GM21723 (cell line): ENCODE results near the gene C20orf204.
A peak's percentile ranks its signal among the peaks of the same experiment; 100 is the strongest.

Experiments used
- ATAC-seq: cut with Tn5 transposase; IDR thresholded peaks from one replicate; pipeline ENCODE4 v1.9.1; 2021; ENCODE audit warnings: mild to moderate bottlenecking, moderate library complexity; ENCODE audit not compliant: unreplicated experiment

The C20orf204 gene

DNA sequence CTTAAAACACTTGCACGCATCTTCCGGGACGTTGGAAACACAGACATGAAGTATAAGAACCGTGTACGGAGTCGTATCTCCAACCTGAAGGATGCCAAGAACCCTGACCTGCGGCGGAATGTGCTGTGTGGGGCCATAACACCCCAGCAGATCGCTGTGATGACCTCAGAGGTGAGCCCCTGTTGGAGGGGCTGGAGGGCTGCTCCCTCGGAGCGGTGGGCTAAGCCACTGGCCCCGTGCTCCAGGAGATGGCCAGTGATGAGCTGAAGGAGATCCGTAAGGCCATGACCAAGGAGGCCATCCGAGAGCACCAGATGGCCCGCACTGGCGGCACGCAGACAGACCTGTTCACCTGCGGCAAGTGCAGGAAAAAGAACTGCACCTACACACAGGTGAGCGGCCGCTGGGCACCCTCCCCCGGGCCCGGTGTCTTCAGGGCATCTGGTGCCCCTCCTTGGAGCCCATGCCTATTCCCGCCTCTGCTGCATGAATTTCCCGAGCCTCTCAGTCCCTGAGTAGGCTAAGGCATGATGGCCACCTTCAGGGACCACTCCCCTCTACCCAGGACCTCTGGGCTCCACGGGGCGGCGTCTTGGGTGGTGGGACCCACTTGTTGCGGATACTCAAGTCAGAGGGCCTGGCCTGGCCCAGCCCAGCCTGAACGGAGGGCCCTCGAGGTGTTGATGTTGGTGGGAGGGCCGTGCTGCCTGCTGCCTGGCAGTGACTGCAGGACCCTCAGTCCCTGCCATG lies 34.4 kb downstream of the C20orf204 start:
- ATAC-seq, result no peak

GRCh38 chr20:64071341-64072332 lies 35.7 kb downstream of the C20orf204 start:
- ATAC-seq, result no peak

GRCh38 chr20:64072498-64073063 lies 36.6 kb downstream of the C20orf204 start:
- ATAC-seq, result no peak

DNA sequence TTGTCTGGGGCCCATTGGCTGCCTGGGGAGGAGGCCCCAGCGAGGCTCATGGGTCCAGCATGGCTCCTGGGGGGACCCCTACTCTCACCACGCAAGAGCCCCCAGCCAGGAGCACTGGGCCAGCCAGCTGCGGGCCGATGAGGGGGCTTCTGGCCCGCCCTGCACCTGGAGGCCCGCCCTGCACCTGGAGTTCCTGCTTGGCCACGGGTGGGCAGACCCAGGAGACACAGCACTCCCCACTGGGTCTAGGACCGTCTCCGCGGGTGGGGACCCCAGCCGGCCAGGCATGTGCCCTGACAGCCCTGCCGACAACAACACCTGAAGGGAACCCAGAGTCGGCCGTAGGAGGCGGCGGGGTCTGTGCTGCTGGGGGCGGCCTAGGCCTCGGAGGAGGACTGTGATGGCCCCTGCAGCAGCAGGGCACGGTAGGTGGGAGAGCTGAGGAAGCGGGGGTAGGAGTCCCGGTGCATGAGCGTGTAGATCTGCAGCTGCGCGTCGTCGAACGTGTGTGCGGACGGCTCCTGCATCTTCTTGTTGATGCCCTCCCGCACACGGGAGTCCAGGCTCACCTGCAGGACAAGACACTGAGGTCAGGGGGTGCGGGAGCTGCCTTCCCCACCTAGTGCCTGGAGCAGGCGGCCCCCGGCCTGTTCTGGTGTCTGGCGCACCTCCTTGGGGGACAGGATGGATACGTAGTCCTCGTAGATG lies 37.6 kb downstream of the C20orf204 start:
- no peak for ATAC-seq

- ATAC-seq, result no peak
Measured at GRCh38 chr20:64074184-64074789, 38.3 kb downstream of the C20orf204 start.

- ATAC-seq, result no peak
Measured at GRCh38 chr20:64074963-64075362, 39.0 kb downstream of the C20orf204 start.

- no peak for ATAC-seq
Measured at GRCh38 chr20:64075556-64075955, 39.6 kb downstream of the C20orf204 start.

DNA sequence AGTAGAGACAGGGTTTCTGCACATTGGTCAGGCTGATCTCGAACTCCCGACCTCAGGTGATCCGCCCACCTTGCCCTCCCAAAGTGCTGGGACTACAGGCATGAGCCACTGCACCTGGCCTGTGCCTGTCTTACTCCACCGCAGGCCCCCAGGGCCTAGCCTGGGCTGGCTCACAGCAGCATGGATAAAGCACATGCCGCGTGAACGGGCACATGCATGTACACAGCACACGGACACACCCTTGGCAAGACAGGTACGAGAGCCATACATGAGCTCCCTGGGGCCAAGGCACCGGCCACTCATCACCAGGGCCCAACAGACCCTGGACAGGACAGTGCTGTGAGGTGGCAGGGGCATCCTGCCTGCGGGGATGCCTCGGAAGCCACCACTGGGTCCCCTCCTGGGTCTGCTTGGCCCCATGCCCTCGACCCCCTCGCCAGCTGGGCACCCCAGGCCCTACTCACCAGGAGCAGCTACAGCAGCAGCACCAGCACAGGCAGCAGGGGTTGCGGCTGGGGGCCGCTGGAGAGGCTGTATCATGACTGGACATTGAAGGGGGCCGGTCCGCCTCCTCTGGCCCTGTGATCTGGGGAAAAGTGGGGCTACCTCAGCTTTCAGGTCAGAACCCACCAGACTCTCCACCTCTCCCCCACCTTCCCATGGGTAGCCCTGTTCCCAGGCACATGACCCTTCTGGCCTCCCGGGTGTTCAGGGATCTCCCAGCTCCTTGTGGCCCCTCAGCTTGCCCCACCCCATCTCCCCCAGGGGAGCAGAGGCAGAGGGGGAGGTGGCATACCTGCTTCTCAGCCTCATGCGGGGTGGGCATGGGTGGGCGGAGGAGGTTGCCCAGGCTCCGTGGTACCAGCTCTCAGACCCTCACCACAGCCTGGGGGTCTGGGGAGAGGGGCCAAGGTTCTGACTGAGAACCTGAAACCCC lies 40.3 kb downstream of the C20orf204 start:
- no peak for ATAC-seq

GRCh38 chr20:64077094-64077493 lies 41.1 kb downstream of the C20orf204 start:
- peak; percentile 35 for ATAC-seq

GRCh38 chr20:64077541-64077875 lies 41.5 kb downstream of the C20orf204 start:
- no peak for ATAC-seq

DNA sequence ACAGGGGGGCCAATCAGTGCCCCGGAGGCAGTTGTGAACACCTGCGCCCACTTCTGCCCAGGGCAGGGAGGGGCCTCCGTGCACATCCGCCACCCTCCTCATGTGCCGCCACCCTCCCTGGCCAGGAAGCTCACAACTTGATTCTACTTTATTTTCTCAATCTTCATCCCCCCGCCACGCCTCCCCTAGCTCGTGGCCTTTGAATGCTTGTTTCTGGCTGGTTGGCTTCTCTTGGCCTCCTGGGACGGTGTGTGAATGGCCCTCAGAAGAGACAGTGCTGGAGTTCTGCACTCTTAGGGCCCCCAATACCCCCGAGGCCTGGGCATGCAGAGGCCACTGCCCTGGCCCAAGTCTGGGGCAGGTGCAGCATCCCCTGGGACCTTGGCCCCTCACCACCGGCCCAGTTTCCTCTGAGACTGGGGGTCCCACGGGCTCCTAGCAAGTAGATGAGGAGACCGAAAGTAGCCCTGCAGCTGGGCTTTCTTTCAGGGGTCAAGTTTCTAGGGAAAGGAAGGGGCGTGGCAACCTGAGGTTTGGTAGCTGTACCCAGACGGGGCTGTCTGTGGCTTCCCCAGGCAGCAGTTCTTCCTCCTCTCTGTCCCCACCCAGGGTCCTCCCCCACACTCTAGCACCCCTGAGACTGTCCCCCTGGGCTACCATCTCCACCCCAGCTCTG lies 42.0 kb downstream of the C20orf204 start:
- ATAC-seq, result no peak

- no peak for ATAC-seq
Measured at GRCh38 chr20:64078934-64079272, 42.9 kb downstream of the C20orf204 start.

DNA sequence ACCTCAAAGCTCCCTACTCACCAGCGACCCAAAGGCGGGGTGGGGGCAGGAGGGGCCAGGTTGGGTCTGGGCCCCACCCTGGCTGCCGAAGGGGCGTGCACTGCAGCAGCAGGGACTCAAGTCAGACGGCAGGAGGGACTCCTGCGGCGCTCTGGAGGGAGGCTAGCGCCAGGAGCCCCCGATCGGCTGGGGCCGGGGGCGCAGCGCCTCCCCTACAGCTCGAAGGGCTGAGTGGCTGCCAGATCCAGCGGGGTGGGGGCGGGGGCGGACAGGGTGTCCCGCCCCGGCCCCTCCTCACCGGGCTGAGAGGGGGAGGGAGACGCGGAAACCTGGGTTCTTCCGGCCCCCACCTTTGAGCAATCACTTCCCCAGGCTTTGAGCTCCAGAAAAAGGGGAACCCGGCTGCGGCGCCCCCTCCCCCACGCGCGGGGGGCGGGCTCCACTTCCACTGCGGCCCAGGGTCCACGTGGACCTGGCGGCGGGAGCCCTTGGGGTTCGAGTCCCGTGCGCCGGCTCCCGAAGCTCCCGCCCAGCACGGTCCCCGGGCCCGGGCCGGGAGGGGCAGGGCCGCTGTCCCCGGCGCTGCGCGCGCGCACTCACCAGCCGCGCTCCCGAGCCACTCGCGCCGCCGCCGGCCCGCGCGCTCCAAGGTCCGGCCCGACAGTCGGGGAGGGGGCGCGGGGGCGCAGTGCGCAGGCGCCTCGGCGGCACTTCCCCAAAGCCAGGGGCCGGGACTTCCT lies 43.5 kb downstream of the C20orf204 start, which contains the start of gene RGS19:
Gene RGS19, minus strand, starts transcription at position 246 of the 740 bp plus-strand sequence. CDS start 2,632 bp downstream, outside the sequence.
- ATAC-seq, result peak; percentile 39

DNA sequence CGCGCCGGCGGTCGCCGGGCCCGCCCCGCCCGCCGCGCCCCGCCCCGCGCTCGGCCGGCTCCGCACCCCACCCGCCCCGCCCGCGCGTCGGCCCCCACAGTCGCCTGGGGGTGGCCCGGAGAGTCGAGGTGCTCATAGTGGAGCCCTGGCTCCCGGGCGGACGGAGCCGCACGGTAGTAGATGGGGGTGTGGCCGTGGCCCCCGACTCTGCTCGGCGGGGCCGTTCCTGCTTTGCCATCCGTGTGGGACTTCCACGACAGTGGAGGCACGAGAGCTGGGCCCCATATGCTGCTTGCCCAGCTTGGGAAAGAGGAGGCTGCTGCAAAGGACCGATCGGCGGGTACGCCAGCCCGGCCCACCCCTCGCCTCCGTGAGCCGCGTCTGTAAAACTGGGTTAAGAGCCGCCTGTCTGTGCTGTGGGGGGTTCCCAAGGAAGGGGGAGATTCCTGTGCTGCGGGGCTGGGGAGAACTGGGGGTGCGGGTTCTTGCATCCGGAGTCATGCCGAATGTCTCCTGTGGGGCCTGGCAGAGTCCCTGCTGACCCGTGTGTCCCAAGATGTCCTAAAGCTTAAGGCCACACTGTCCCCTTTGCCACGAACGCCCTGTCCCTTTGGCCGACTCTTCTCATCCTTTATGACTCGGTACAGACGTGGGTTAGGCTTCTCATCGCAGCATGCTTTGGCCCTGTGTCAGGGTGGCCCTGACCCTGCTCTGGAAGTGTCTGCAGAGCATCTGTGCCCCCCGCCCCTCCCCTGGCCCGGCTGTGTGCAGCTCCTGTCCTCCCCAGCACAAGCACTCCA lies 44.2 kb downstream of the C20orf204 start, which contains the start of gene OPRL1:
Gene OPRL1, plus strand, starts transcription at position 70 of the 800 bp plus-strand sequence. CDS start 12,639 bp downstream, outside the sequence.
- no peak for ATAC-seq

DNA sequence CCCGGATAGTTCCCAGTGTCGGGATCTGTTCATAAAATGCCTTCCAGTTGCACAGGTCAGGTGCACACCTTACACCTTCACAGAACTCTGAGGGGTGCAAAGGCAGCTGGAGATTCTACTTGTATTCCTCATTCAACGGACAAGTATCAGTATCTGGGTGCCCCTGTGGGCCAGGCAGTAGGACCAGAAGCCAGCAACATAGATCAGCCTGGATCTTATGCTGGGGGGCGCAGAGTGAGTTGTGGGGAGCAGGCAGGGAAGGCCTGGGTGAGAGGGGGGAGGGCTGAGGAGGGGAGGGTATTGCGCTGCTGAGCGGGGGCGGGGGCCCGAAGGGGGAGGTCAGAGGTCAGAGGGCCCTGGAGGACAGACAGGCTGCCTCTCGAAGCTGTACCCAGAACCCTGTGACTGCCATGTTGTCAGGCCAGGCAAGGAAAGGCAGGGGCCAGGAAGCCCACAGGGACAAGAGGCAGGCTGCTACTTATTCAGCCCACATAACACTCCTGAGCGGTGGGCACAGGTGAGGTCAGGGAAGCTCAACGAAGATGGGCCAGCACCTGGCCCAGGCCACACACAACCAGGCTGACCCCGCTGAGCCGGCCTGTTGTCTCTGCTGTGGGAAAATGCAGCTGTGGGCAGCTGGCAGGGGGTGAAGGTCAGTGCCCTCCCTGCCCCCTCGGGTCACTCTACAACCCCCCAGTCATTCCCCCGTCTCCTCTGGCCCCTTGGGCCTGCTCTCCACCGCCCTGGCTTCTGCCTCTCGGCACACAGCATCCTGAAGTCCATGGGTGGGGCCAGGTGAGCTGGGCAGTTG lies 45.0 kb downstream of the C20orf204 start:
- ATAC-seq, result no peak

DNA sequence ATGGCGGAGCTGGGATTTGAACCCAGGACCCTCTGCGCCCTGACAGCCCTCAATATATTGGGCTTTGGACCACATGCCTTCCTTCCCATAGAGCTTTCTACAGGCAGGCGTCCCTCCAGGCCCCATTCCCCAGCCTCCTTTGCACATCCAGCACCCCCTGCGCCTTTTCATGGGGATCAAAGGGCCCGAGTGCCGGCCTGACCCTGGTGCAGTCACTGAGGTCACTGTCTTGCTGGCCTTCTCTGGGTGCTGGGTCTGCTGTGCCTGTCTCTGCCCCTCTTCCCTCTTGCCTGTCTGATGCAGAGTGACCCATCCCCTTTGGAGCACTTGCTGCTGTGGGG lies 45.6 kb downstream of the C20orf204 start:
- no peak for ATAC-seq
